Muscle layer of duodenum (tissue), 2 donors: ENCODE data around the gene ATG7.
A peak's percentile ranks its signal among the peaks of the same experiment; 100 is the strongest.
"Not testable (repeated sequence)": the region's sequence is repeated elsewhere in the genome, so short reads cannot be mapped to it uniquely, and the experiment has no call there.

Experiments
- H3K27ac ChIP-seq: one replicate; pipeline ENCODE4 v1.7.0; 2013; ENCODE audit warnings: mild to moderate bottlenecking, low read length
- H3K27me3 ChIP-seq: one replicate; pipeline ENCODE4 v1.7.0; 2013; ENCODE audit warnings: low read depth, mild to moderate bottlenecking, control low read depth, low read length
- H3K36me3 ChIP-seq, 2 donors: one replicate each; pipeline ENCODE4 v1.7.0; 2013; ENCODE audit warnings: low read length in 2 of 2, control low read depth in 1 of 2, mild to moderate bottlenecking in 1 of 2; ENCODE audit not compliant: insufficient read depth in 2 of 2, control insufficient read depth in 1 of 2
- H3K4me1 ChIP-seq, 2 donors: one replicate each; pipeline ENCODE4 v1.7.0; 2013; ENCODE audit warnings: low read length in 2 of 2, mild to moderate bottlenecking in 2 of 2, control low read depth in 1 of 2, moderate library complexity in 1 of 2; ENCODE audit not compliant: insufficient read depth in 2 of 2, control insufficient read depth in 1 of 2
- H3K4me3 ChIP-seq, 2 donors: one replicate each; pipeline ENCODE4 v1.7.0; 2013; ENCODE audit warnings: low read length in 2 of 2, low read depth in 1 of 2, mild to moderate bottlenecking in 1 of 2
- H3K9me3 ChIP-seq, 2 donors: one replicate each; pipeline ENCODE4 v1.7.0; 2013; ENCODE audit warnings: low read length in 2 of 2, control low read depth in 1 of 2, mild to moderate bottlenecking in 1 of 2; ENCODE audit not compliant: control insufficient read depth in 1 of 2
- donor health status: healthy.

Gene ATG7

GRCh38 chr3:11255537-11255936 lies 16.7 kb upstream of the ATG7 start:
- H3K27ac ChIP-seq, H3K4me3 ChIP-seq: not testable (repeated sequence)

DNA sequence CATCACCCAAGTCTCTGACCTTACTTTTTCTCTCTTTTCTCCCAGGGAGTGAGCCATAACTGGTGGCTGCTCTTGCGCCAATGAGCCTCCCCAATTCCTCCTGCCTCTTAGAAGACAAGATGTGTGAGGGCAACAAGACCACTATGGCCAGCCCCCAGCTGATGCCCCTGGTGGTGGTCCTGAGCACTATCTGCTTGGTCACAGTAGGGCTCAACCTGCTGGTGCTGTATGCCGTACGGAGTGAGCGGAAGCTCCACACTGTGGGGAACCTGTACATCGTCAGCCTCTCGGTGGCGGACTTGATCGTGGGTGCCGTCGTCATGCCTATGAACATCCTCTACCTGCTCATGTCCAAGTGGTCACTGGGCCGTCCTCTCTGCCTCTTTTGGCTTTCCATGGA lies 13.2 kb upstream of the ATG7 start:
- H3K9me3 ChIP-seq, result no peaks in the 10 kb centered on the region
- no peaks in the 10 kb centered on the region for H3K27me3 ChIP-seq
- H3K27ac ChIP-seq, result no peak overlapping the region
- no peak overlapping the region for H3K4me3 ChIP-seq
- peaks cover 3 to 9% of the 10 kb centered on the region in 2 donors for H3K36me3 ChIP-seq
- no peaks in the 10 kb centered on the region for H3K4me1 ChIP-seq

More at GRCh38 chr3:11255537-11255936, 16.7 kb upstream of the ATG7 start:
- H3K27me3 ChIP-seq, H3K9me3 ChIP-seq, H3K36me3 ChIP-seq, H3K4me1 ChIP-seq: not testable (repeated sequence)

DNA sequence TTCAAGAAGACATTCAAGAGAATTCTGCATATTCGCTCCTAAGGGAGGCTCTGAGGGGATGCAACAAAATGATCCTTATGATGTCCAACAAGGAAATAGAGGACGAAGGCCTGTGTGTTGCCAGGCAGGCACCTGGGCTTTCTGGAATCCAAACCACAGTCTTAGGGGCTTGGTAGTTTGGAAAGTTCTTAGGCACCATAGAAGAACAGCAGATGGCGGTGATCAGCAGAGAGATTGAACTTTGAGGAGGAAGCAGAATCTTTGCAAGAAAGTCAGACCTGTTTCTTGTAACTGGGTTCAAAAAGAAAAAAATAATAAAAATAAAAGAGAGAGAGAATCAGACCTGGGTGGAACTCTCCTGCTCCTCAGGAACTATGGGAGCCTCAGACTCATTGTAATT lies 11.7 kb upstream of the ATG7 start:
- Histone ChIP-seq H3K9me3 (no peaks in the 10 kb centered on the region), H3K4me3 (no peak overlapping the region), H3K36me3 (peaks cover 3 to 9% of the 10 kb centered on the region in 2 donors), H3K4me1 (no peaks in the 10 kb centered on the region), H3K27me3 (no peaks in the 10 kb centered on the region), H3K27ac (no peak overlapping the region)

DNA sequence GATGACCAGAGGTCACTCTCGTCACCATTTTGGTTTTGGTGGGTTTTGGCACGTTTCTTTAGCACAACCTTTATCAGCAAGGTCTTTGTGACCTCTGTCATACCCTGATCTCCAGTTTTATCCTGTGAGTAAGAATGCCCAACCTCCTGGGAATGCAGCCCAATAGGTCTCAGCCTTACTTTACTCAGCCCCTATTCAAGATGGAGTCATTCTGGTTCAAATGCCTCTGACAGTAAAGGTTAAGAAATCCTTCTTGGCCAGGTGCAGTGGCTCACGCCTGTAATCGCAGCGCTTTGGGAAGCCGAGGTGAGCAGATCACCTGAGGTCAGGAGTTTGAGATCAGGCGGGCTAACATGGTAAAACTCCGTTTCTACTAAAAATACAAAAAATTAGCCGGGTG lies 3.2 kb upstream of the ATG7 start:
- no peaks in the 10 kb centered on the region for H3K36me3 ChIP-seq
- no peak overlapping the region for H3K27ac ChIP-seq
- no peaks in the 10 kb centered on the region for H3K9me3 ChIP-seq
- no peaks in the 10 kb centered on the region for H3K27me3 ChIP-seq
- peaks cover 3 to 14% of the 10 kb centered on the region in 2 donors for H3K4me1 ChIP-seq
- no peak overlapping the region for H3K4me3 ChIP-seq

DNA sequence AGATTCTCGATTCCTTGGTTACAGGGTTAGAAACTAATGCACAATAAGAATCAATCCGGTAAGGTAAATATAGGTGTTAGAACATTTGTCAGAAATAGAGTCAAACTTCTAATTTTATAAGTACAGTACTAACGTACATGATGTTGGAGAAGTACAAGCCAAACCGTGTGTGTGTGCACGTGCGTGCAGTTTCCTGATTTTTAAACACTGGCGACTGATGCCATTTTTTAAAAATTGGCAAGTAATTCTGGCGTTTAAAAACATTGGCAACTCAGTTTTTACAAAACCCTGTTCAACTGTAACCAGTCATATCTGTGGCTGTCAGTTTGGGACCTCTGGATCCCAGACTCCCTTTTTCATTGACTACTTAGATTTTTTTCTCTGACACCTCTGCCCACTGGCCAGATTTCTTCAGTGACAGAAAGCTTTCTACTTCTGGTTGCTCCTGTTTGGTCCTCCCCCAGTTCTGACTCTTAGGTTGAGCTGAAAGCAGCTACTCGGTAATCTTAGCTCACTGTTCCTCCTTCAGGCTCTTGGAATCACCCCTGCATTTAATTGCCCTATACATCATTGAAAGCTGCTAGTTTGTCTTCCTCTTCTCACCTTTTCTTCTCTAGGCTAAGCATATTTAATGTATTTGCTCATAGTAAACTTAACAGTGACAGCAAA lies 843 bp downstream of the ATG7 start:
- H3K36me3 ChIP-seq, result no peaks in the 10 kb centered on the region
- peaks cover 8 to 24% of the 10 kb centered on the region in 2 donors for H3K4me1 ChIP-seq
- H3K4me3 ChIP-seq, result peak overlapping the region; percentile 81 to 87
- no peaks in the 10 kb centered on the region for H3K9me3 ChIP-seq
- no peaks in the 10 kb centered on the region for H3K27me3 ChIP-seq
- peak overlapping the region; percentile 93 for H3K27ac ChIP-seq

GRCh38 chr3:11273891-11274291 lies 1.7 kb downstream of the ATG7 start:
- Histone ChIP-seq H3K4me3 (no peak overlapping the region), H3K27ac (peak overlapping the region; percentile 93), H3K9me3 (no peaks in the 10 kb centered on the region), H3K27me3 (no peaks in the 10 kb centered on the region), H3K36me3 (no peaks in the 10 kb centered on the region), H3K4me1 (peaks cover 8 to 24% of the 10 kb centered on the region in 2 donors)

- Histone ChIP-seq H3K4me1 (peaks cover 8 to 24% of the 10 kb centered on the region in 2 donors), H3K27me3 (no peaks in the 10 kb centered on the region), H3K9me3 (no peaks in the 10 kb centered on the region), H3K27ac (peak overlapping the region; percentile 40), H3K36me3 (no peaks in the 10 kb centered on the region), H3K4me3 (no peak overlapping the region)
Measured at GRCh38 chr3:11274566-11275142, 2.5 kb downstream of the ATG7 start.

DNA sequence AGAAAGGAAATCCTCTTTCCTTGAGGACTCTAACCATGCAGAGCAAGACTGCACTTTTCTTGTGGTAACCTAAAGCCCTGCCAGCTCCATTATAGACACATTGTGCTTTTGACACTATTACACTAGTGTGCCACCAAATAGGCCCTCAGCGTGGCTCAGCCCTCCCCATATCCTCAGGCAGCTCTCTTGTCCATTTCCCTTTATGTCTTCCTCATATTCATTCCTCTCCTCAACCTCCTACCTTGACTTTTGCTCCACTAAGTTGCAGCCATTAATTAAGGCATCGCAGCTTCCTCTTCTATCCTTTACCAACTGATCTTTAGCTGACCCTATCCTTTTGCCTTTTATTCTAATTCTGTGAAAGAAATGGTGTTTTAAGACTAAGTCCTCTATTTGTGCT lies 3.7 kb downstream of the ATG7 start:
- H3K27ac ChIP-seq, result no peak overlapping the region
- H3K4me1 ChIP-seq, result peaks cover 8 to 24% of the 10 kb centered on the region in 2 donors
- H3K9me3 ChIP-seq, result no peaks in the 10 kb centered on the region

DNA sequence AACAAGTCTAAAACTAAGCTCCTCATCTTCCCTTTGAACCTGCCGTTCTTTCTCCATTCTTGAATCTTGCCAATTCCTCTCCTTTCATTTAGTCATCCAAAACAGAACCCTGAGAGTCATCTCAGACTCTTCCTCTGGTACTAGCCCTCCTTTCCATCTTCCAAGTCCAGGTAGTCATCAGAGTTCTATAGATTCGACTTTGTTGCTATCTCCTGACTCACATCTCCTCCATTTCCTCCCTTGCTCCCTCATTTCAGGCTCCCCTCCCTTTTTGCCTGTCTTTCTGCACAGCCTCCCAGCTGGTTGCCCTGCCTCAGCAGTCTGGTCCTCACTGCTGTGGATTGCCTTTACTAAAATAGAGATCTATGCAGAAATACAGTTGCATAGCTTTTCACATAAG lies 4.7 kb downstream of the ATG7 start:
- H3K4me1 ChIP-seq, result peaks cover 8 to 25% of the 10 kb centered on the region in 2 donors
- no peaks in the 10 kb centered on the region for H3K27me3 ChIP-seq
- H3K27ac ChIP-seq, result no peak overlapping the region
- H3K36me3 ChIP-seq, result peaks cover 5 to 6% of the 10 kb centered on the region in 2 donors
- no peaks in the 10 kb centered on the region for H3K9me3 ChIP-seq
- H3K4me3 ChIP-seq, result no peak overlapping the region

More for the DNA sequence above, 3.7 kb downstream of the ATG7 start:
- Histone ChIP-seq H3K27me3 (no peaks in the 10 kb centered on the region), H3K4me3 (no peak overlapping the region), H3K36me3 (peaks cover 2 to 4% of the 10 kb centered on the region in 2 donors)

DNA sequence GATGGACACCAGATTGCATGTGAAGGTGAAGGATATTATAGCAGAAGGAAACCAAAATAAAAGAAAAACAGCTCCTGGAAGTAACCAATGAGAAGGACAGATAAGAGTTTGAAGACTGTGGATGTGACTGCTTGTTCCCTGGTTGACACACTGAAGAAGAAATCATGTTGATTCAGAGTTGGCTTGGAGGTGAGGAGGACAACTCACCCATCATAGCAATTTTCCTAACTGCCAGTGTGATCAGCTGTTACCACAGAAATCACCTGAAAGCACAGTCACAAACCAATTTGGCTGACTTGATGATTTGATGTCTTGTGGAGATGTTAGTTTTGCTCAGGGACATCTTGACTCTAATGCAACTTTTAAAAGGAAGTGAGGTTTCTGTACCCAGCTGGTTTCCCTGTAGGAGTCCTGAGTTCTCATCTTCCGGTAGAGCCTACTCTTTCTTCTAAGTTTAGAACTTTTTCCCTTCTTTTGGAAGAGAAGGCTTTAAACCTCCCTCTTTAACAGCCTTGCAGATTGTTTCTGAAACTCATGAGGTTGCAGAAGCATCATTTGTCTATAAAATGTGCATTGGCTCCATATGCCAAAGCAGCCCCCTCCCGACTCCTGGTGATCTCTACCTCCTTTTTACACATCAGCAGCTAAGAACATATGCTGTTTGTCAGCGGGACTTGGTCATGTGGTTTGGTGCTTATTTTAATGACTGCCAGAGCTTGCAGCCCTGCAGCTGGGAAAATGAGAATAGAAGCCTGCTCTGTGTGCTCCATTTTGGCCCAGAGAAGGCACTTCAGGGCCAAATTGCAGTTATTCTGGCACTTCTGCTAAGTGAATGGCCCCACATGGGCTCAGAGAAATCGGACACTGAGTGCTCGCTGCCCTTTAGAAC lies 10.3 kb downstream of the ATG7 start:
- Histone ChIP-seq H3K27ac (peak overlapping the region; percentile 56), H3K36me3 (peaks cover 11 to 14% of the 10 kb centered on the region in 2 donors), H3K4me1 (peaks cover 5 to 23% of the 10 kb centered on the region in 2 donors), H3K4me3 (peak overlapping the region in 1 of 2 donors; percentile 6), H3K27me3 (no peaks in the 10 kb centered on the region), H3K9me3 (no peaks in the 10 kb centered on the region)

GRCh38 chr3:11283139-11283475 lies 10.9 kb downstream of the ATG7 start:
- no peak overlapping the region for H3K4me3 ChIP-seq
- H3K27ac ChIP-seq, result peak overlapping the region; percentile 27
- H3K36me3 ChIP-seq, result peaks cover 11 to 14% of the 10 kb centered on the region in 2 donors
- no peaks in the 10 kb centered on the region for H3K9me3 ChIP-seq
- H3K27me3 ChIP-seq, result no peaks in the 10 kb centered on the region
- H3K4me1 ChIP-seq, result peaks cover 12 to 29% of the 10 kb centered on the region in 2 donors
